T follicular helper cell (primary cell): ENCODE measurements around the gene TOX3.

Source experiments
- DNase-seq: peaks from one replicate; pipeline ENCODE4 v3.0.0-alpha.2; 2020; ENCODE audit warnings: low read depth

The TOX3 gene

DNA sequence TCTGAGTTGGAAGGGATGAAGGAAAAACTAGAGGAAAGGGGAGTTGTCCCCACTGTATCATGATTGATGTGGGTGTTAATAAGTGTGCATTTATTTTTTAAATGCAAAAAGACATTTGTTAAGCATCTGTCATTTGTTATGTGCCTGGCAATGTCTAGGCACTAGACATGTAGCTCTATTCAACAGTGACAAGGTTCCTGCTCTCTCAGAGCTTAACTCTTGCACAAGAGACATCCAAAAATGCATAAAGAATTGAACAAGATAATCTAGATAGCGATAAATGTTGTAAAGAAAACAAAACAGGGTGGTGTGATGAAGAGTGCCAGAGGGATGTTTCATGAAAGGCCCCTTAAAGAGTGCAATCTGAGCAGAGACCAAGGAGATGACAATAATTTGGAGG is 148.9 kb downstream of the TOX3 start:
- DNase-seq = no peak

DNA sequence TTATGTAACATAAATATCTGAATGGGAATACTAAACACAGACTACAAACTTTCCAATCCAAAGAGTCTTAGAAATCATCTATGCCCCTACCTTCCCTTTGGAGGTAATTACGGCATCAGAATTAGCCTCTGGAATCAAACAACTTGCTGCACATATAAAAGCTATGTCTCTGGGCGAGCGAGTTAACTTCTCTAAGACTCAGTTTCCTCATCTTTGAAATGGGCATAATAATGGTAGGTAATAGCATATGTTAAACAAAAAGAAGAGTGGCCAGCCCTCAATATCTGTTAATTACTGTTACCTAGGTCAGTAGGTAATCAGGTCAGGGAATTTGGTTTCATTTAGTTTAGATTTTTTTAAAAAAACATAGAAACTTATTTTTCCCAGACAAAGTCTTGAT is 153.5 kb downstream of the TOX3 start:
- no peak for DNase-seq

DNA sequence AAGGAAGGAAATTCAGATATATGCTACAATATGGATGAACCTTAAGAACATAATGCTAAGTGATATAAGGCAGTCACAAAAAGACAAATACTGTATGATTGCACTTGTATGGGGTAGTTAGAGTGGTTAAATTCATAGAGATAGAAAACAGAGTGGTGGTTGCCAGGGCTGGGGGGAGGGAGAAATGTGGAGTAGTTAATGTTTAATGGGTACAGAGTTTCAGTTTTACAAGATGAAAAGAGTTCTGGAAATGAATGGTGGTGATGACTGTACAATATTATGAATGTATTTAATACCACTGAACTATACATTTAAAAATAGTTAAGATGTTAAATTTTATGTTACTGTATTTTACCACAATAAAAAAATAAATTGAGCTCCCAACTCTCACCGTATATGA is 157.9 kb downstream of the TOX3 start:
- no peak for DNase-seq
